ENCODE data around the gene HIVEP1. TPM values are rescaled to one million over a fixed set of nuclear protein-coding genes. Genes with fewer than 3 reads are reported as not detected.

The HIVEP1 gene
- total and polyA plus RNA-seq, 4 donors = 2.7 to 27.2 (median 6.2) TPM

GRCh38 chr6:12029979-12030737, 18.0 kb downstream of the HIVEP1 start:
- Histone ChIP-seq H3K9ac (ENCODE audit: low read depth in 1 of 2, low read length in 2 of 2) (no peak overlapping the region), H3K4me1 (ENCODE audit: control insufficient read depth in 4 of 4, insufficient read depth in 4 of 4, low read length in 3 of 4) (peaks cover 2 to 25% (median 15%) of the 10 kb centered on the region in 4 donors), H3K36me3 (ENCODE audit: control insufficient read depth in 4 of 4, insufficient read depth in 3 of 4, low read depth in 1 of 4, low read length in 3 of 4) (peaks cover 0 to 11% (median under 1%) of the 10 kb centered on the region in 4 donors), H3K9me3 (ENCODE audit: control insufficient read depth in 4 of 4, low read length in 3 of 4) (no peaks in the 10 kb centered on the region), H3K27me3 (ENCODE audit: control insufficient read depth in 4 of 4, insufficient read depth in 4 of 4, low read length in 3 of 4) (no peaks in the 10 kb centered on the region), H3K27ac (ENCODE audit: low read depth in 1 of 2, low read length in 2 of 2) (no peak overlapping the region), H3K4me3 (ENCODE audit: low read depth in 1 of 3, low read length in 3 of 3) (no peak overlapping the region)
- TF ChIP-seq RXRA (IDR thresholded peaks at IDR 0.05) (no peak), ZBTB33 (IDR thresholded peaks at IDR 0.05) (no peak), FOXA2 (IDR thresholded peaks at IDR 0.05) (no peak), FOXA1 (IDR thresholded peaks at IDR 0.05) (no peak), HNF4G (IDR thresholded peaks at IDR 0.05) (no peak), RAD21 (IDR thresholded peaks at IDR 0.05) (no peak), REST (IDR thresholded peaks at IDR 0.05) (no peak), HNF4A (conservative IDR thresholded peaks at IDR 0.05) (no peak), TAF1 (conservative IDR thresholded peaks at IDR 0.05) (no peak), CTCF (IDR thresholded peaks at IDR 0.05; ENCODE audit: low read depth, low read length, missing input control) (no peak), NR2F2 (IDR thresholded peaks at IDR 0.05) (no peak), JUND (IDR thresholded peaks at IDR 0.05) (no peak), YY1 (IDR thresholded peaks at IDR 0.05) (no peak), SP1 (IDR thresholded peaks at IDR 0.05) (no peak), EGR1 (IDR thresholded peaks at IDR 0.05; ENCODE audit: low read depth in 2 of 2) (no peak), GABPA (IDR thresholded peaks at IDR 0.05 in 1 of 2, conservative IDR thresholded peaks at IDR 0.05 in 1 of 2) (no peak), ATF3 (IDR thresholded peaks at IDR 0.05) (no peak), MAX (IDR thresholded peaks at IDR 0.05) (no peak)
- WGBS = 88% methylated on average over 4 of the region's 4 CpGs
- no peak for DNase-seq (ENCODE audit: low spot score)
